H9 (cell line): ENCODE data around the gene GCHFR. TPM values are rescaled to one million over a fixed set of nuclear protein-coding genes. Genes with fewer than 3 reads are reported as not detected.

Source experiments
- DNase-seq: peaks from one replicate; pipeline ENCODE4 v3.0.0-alpha.2; 2017
- H2AFZ ChIP-seq: one replicate; pipeline ENCODE4 v1.6.1; 2013; ENCODE audit warnings: mild to moderate bottlenecking, low read length, control low read depth, moderate library complexity
- H2AK5ac ChIP-seq: 2 replicates; pipeline ENCODE4 v1.6.1; 2013; ENCODE audit warnings: low read length, control low read depth, mixed read lengths; ENCODE audit not compliant: insufficient read length
- H2BK120ac ChIP-seq: one replicate; pipeline ENCODE4 v1.6.1; 2013; ENCODE audit warnings: low read depth, mild to moderate bottlenecking, low read length, control low read depth, inconsistent platforms; ENCODE audit not compliant: poor library complexity, severe bottlenecking
- H2BK12ac ChIP-seq: 2 replicates; pipeline ENCODE4 v1.6.1; 2013; ENCODE audit warnings: low read length, control low read depth, mixed read lengths, low read depth; ENCODE audit not compliant: insufficient read length
- H2BK15ac ChIP-seq: 2 replicates; pipeline ENCODE4 v1.6.1; 2013; ENCODE audit warnings: low read depth, low read length, control low read depth
- H2BK20ac ChIP-seq: one replicate; pipeline ENCODE4 v1.6.1; 2013; ENCODE audit warnings: low read depth, mild to moderate bottlenecking, low read length, control low read depth, inconsistent platforms; ENCODE audit not compliant: poor library complexity, severe bottlenecking
- H2BK5ac ChIP-seq: 2 replicates; pipeline ENCODE4 v1.6.1; 2013; ENCODE audit warnings: low read length, control low read depth, mixed read lengths; ENCODE audit not compliant: insufficient read length
- H3K14ac ChIP-seq: 2 replicates; pipeline ENCODE4 v1.6.1; 2013; ENCODE audit warnings: low read length, control low read depth; ENCODE audit not compliant: insufficient read depth
- H3K18ac ChIP-seq: 2 replicates; pipeline ENCODE4 v1.6.1; 2013; ENCODE audit warnings: low read depth, mild to moderate bottlenecking, mixed read lengths, low read length, control low read depth; ENCODE audit not compliant: insufficient read length
- H3K23ac ChIP-seq: 2 replicates; pipeline ENCODE4 v1.6.1; 2013; ENCODE audit warnings: low read length, control low read depth, mixed read lengths, low read depth; ENCODE audit not compliant: insufficient read length
- H3K23me2 ChIP-seq: 2 replicates; pipeline ENCODE4 v1.6.1; 2013; ENCODE audit warnings: low read depth, mild to moderate bottlenecking, mixed read lengths, low read length, control low read depth; ENCODE audit not compliant: insufficient read length, poor library complexity, severe bottlenecking
- H3K27ac ChIP-seq: 2 replicates; pipeline ENCODE4 v1.5.1; 2013; ENCODE audit warnings: low read length, control low read depth, mixed read lengths, low read depth; ENCODE audit not compliant: insufficient read length
- H3K27me3 ChIP-seq: 2 replicates; pipeline ENCODE4 v1.6.1; 2013; ENCODE audit warnings: low read length, control low read depth, inconsistent platforms; ENCODE audit not compliant: insufficient read depth
- H3K4ac ChIP-seq: 2 replicates; pipeline ENCODE4 v1.6.1; 2013; ENCODE audit warnings: low read depth, mild to moderate bottlenecking, control low read depth, inconsistent platforms, low read length, moderate library complexity
- H3K4me1 ChIP-seq: 2 replicates; pipeline ENCODE4 v1.6.1; 2013; ENCODE audit warnings: low read length, control low read depth, inconsistent platforms; ENCODE audit not compliant: insufficient read depth
- H3K4me2 ChIP-seq: 2 replicates; pipeline ENCODE4 v1.6.1; 2013; ENCODE audit warnings: low read length, control low read depth, mixed read lengths; ENCODE audit not compliant: insufficient read length, insufficient read depth
- H3K56ac ChIP-seq: 2 replicates; pipeline ENCODE4 v1.6.1; 2013; ENCODE audit warnings: low read depth, mild to moderate bottlenecking, mixed read lengths, low read length, control low read depth; ENCODE audit not compliant: insufficient read length
- H3K79me1 ChIP-seq: 2 replicates; pipeline ENCODE4 v1.6.1; 2013; ENCODE audit warnings: low read depth, mild to moderate bottlenecking, moderate library complexity, low read length, control low read depth, inconsistent platforms; ENCODE audit not compliant: insufficient read depth, poor library complexity, severe bottlenecking
- H3K79me2 ChIP-seq: 2 replicates; pipeline ENCODE4 v1.6.1; 2013; ENCODE audit warnings: low read length, control low read depth, inconsistent platforms; ENCODE audit not compliant: insufficient read depth
- H3K9ac ChIP-seq: 2 replicates; pipeline ENCODE4 v1.6.1; 2013; ENCODE audit warnings: low read length, control low read depth, mixed read lengths; ENCODE audit not compliant: insufficient read length; ENCODE audit errors: extremely low read depth
- H3K9me3 ChIP-seq: one replicate; pipeline ENCODE4 v1.6.1; 2013; ENCODE audit warnings: low read depth, low read length, inconsistent platforms; ENCODE audit not compliant: control insufficient read depth
- H3T11ph ChIP-seq: one replicate; pipeline ENCODE4 v1.6.1; 2013; ENCODE audit warnings: mild to moderate bottlenecking, low read length, control low read depth, inconsistent platforms
- H4K20me1 ChIP-seq: one replicate; pipeline ENCODE4 v1.6.1; 2013; ENCODE audit not compliant: control insufficient read depth, insufficient read length, insufficient read depth
- H4K5ac ChIP-seq: 2 replicates; pipeline ENCODE4 v1.6.1; 2013; ENCODE audit warnings: low read depth, mild to moderate bottlenecking, mixed read lengths, low read length, control low read depth; ENCODE audit not compliant: insufficient read length
- H4K8ac ChIP-seq: replicated peaks from 2 replicates; pipeline ENCODE4 v1.6.1; 2013; ENCODE audit warnings: low read length, control low read depth, mixed read lengths, low read depth; ENCODE audit not compliant: insufficient read length
- H4K91ac ChIP-seq: 2 replicates; pipeline ENCODE4 v1.6.1; 2013; ENCODE audit warnings: low read depth, mild to moderate bottlenecking, moderate library complexity, mixed read lengths, low read length, control low read depth; ENCODE audit not compliant: insufficient read length
- H3K27ac Mint-ChIP-seq, 3 experiments: 2 replicates in 2 of 3; 3 replicates in 1 of 3; pipeline ENCODE4 v1.8.0; 2020 to 2021; ENCODE audit warnings: mixed read lengths in 3 of 3, mild to moderate bottlenecking in 1 of 3, moderate library complexity in 1 of 3
- H3K27me3 Mint-ChIP-seq: 2 replicates; pipeline ENCODE4 v1.8.0; 2021; ENCODE audit warnings: low read depth, mild to moderate bottlenecking, moderate library complexity, mixed read lengths
- H3K36me3 Mint-ChIP-seq, 3 experiments: 2 replicates in 2 of 3; 3 replicates in 1 of 3; pipeline ENCODE4 v1.8.0; 2020 to 2021; ENCODE audit warnings: low read depth in 3 of 3, mixed read lengths in 3 of 3; ENCODE audit not compliant: insufficient read depth in 1 of 3
- H3K4me1 Mint-ChIP-seq, 2 experiments: 2 replicates each; pipeline ENCODE4 v1.8.0; 2020; ENCODE audit warnings: mixed read lengths in 2 of 2
- H3K4me3 Mint-ChIP-seq, 2 experiments: 2 replicates in 1 of 2; 3 replicates in 1 of 2; pipeline ENCODE4 v1.8.0; 2020 to 2021; ENCODE audit warnings: mild to moderate bottlenecking in 2 of 2, mixed read lengths in 2 of 2, moderate library complexity in 1 of 2
- H3K9me3 Mint-ChIP-seq, 2 experiments: 2 replicates in 1 of 2; 3 replicates in 1 of 2; pipeline ENCODE4 v1.8.0; 2020; ENCODE audit warnings: mild to moderate bottlenecking in 2 of 2, mixed read lengths in 2 of 2, moderate library complexity in 1 of 2
- CTCF ChIP-seq: fragments of 200-600 bp; sonication (generic); conservative IDR thresholded peaks from 3 replicates; pipeline ENCODE4 v1.8.0; 2021; ENCODE audit warnings: antibody characterized with exemption, mild to moderate bottlenecking
- WGBS: extraction: QIAGEN DNeasy Blood & Tissue Kit; methylation state at CpG from one replicate; pipeline ENCODE4 v1.1.7; 2013; ENCODE audit warnings: missing lambda C conversion rate, low lambda C conversion rate, mixed read lengths; ENCODE audit not compliant: insufficient read length; ENCODE audit errors: extremely low coverage; 5-methylcytosine and 5-hydroxymethylcytosine counted together
- total RNA-seq: library from RNA; stranded (reverse); gene quantifications from 2 replicates; pipeline ENCODE4 v1.2.1, GENCODE V29; 2021

The GCHFR gene
- total RNA-seq, 1 experiment from 2014 or later = 37.0 TPM

DNA sequence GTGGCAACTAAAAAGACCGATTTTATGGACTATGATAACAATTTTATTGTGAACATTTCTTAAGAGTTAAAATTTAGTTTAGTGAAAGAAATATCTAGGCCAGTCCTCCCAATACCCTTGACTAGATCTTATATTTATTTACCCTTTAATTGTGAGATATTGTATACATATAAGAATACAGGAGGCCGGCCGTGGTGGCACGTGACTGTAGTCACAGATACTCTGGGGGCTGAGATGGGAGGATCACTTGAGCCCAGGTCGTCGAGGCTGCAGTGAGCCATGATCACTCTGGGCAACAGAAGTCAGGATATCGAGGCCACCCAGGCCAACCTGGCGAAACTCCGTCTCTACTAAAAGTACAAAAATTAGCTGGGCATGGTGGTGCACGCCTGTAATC is 8.1 kb upstream of the GCHFR start:
- no peak overlapping the region for H3K14ac ChIP-seq
- H3K9ac ChIP-seq = peak overlapping the region; percentile 97
- H3K18ac ChIP-seq = no peak overlapping the region
- no peak overlapping the region for H2AFZ ChIP-seq
- H3K27me3 ChIP-seq = no peaks in the 10 kb centered on the region
- H3K4me2 ChIP-seq = no peak overlapping the region
- H4K91ac ChIP-seq = no peak overlapping the region
- H3K79me2 ChIP-seq = no peaks in the 10 kb centered on the region
- H2AK5ac ChIP-seq = no peak overlapping the region
- H3K23ac ChIP-seq = no peak overlapping the region
- H3K27me3 Mint-ChIP-seq = no peaks in the 10 kb centered on the region
- H3K4me1 Mint-ChIP-seq = peaks cover 8 to 18% of the 10 kb centered on the region in 2 experiments
- peaks cover 3% of the 10 kb centered on the region for H3K23me2 ChIP-seq
- H3K27ac ChIP-seq = peak overlapping the region; percentile 85
- H2BK12ac ChIP-seq = no peak overlapping the region
- no peak overlapping the region for H3K56ac ChIP-seq
- H2BK120ac ChIP-seq = no peak overlapping the region
- H4K5ac ChIP-seq = no peak overlapping the region
- peaks cover 3 to 15% (median 11%) of the 10 kb centered on the region in 3 experiments; a peak in 5 of 7 replicates for H3K36me3 Mint-ChIP-seq
- no peak overlapping the region for H3K4ac ChIP-seq
- H4K20me1 ChIP-seq = no peaks in the 10 kb centered on the region
- H2BK5ac ChIP-seq = no peak overlapping the region
- TF ChIP-seq CTCF = no peak
- H3K27ac Mint-ChIP-seq = peak overlapping the region; percentile 98 to 100 (median 100)
- no CpG with 5 or more reads among the region's 10 CpGs for WGBS
- H3K79me1 ChIP-seq = no peaks in the 10 kb centered on the region
- no peak overlapping the region for H3T11ph ChIP-seq
- no peaks in the 10 kb centered on the region for H3K4me1 ChIP-seq
- H3K9me3 ChIP-seq = no peaks in the 10 kb centered on the region
- H2BK15ac ChIP-seq = no peak overlapping the region
- H3K9me3 Mint-ChIP-seq = no peaks in the 10 kb centered on the region
- no peak for DNase-seq
- H4K8ac ChIP-seq = no peak overlapping the region
- peak overlapping the region; percentile 94 for H3K4me3 Mint-ChIP-seq
- H2BK20ac ChIP-seq = no peak overlapping the region
